WTC11 (cell line): Measurements from ENCODE around the gene SPOPL. TPM values are rescaled to one million over a fixed set of nuclear protein-coding genes. Genes with fewer than 3 reads are reported as not detected.

Experiments used
- ATAC-seq: fragments of 200-7000 bp; cut with Tn5 transposase; 2 replicates; pipeline ENCODE4 v1.10.0; 2021; ENCODE audit warnings: mild to moderate bottlenecking, moderate library complexity
- CTCF ChIA-PET: fragments of 300-600 bp; sonication (Branson Sonifier 250); formaldehyde crosslinking; loops from one replicate; lab custom pipeline; 2021; ENCODE audit warnings: antibody characterized with exemption; lab: Charles Lee
- POLR2A ChIA-PET: fragments of 350-600 bp; sonication (Branson Sonifier 250); formaldehyde crosslinking; loops from one replicate; lab custom pipeline; 2021; ENCODE audit warnings: antibody characterized with exemption; lab: Charles Lee
- DNase-seq: peaks from one replicate; pipeline ENCODE4 v3.0.0; 2021; ENCODE audit warnings: low spot score
- H3K27ac Mint-ChIP-seq: 2 replicates; pipeline ENCODE4 v1.8.0; 2021; ENCODE audit warnings: mixed read lengths
- H3K27me3 Mint-ChIP-seq: 2 replicates; pipeline ENCODE4 v1.8.0; 2021; ENCODE audit warnings: low read depth, mild to moderate bottlenecking, moderate library complexity, mixed read lengths
- H3K36me3 Mint-ChIP-seq: 2 replicates; pipeline ENCODE4 v1.8.0; 2021; ENCODE audit warnings: mixed read lengths
- H3K4me1 Mint-ChIP-seq: 2 replicates; pipeline ENCODE4 v1.8.0; 2022; ENCODE audit warnings: mixed read lengths
- H3K4me3 Mint-ChIP-seq: 2 replicates; pipeline ENCODE4 v1.8.0; 2021; ENCODE audit warnings: mild to moderate bottlenecking, moderate library complexity, mixed read lengths
- H3K9me3 Mint-ChIP-seq: 2 replicates; pipeline ENCODE4 v1.8.0; 2021; ENCODE audit warnings: mixed read lengths
- ATF1 ChIP-seq: sonication (generic); formaldehyde crosslinking; IDR thresholded peaks from 2 replicates; pipeline ENCODE4 v1.8.1; 2023; ENCODE audit warnings: mild to moderate bottlenecking, moderate library complexity, missing genetic modification reagents
- ATF3 ChIP-seq: sonication (generic); formaldehyde crosslinking; conservative IDR thresholded peaks from 2 replicates; pipeline ENCODE4 v1.8.1; 2022; ENCODE audit warnings: mild to moderate bottlenecking, missing genetic modification reagents
- ESRRA ChIP-seq: sonication (generic); formaldehyde crosslinking; IDR thresholded peaks from 2 replicates; pipeline ENCODE4 v1.8.1; 2022; ENCODE audit warnings: mild to moderate bottlenecking, missing genetic modification reagents, borderline replicate concordance
- JAZF1 ChIP-seq: fragments of 250-450 bp; sonication (Bioruptor Pico); IDR thresholded peaks from 2 replicates; pipeline ENCODE4 v1.9.0; 2021; ENCODE audit warnings: moderate library complexity, mild to moderate bottlenecking, inconsistent platforms
- NR3C1 ChIP-seq: sonication (generic); formaldehyde crosslinking; conservative IDR thresholded peaks from 2 replicates; pipeline ENCODE4 v1.8.1; 2023; ENCODE audit warnings: low read depth, mild to moderate bottlenecking, missing genetic modification reagents
- TCF7 ChIP-seq: sonication (generic); formaldehyde crosslinking; IDR thresholded peaks from 2 replicates; pipeline ENCODE4 v1.8.0; 2022; ENCODE audit warnings: mild to moderate bottlenecking, low read depth, missing genetic modification reagents, moderate library complexity
- ZNF219 ChIP-seq: sonication (generic); formaldehyde crosslinking; IDR thresholded peaks from 2 replicates; pipeline ENCODE4 v1.8.0; 2023; ENCODE audit warnings: missing genetic modification reagents, mild to moderate bottlenecking, borderline replicate concordance
- ZNF232 ChIP-seq: sonication (generic); formaldehyde crosslinking; IDR thresholded peaks from 2 replicates; pipeline ENCODE4 v1.8.0; 2022; ENCODE audit warnings: mild to moderate bottlenecking, missing genetic modification reagents
- total RNA-seq: library from RNA; stranded (reverse); gene quantifications from 3 replicates; pipeline ENCODE4 v1.2.3, GENCODE V29; 2021
- TF ChIP-seq, protein P1 (sequence below): fragments of 250-450 bp; sonication (Bioruptor Pico); conservative IDR thresholded peaks from 2 replicates; pipeline ENCODE4 v1.9.0; 2021; ENCODE audit warnings: mild to moderate bottlenecking
- TF ChIP-seq, protein P2 (sequence below): sonication (generic); formaldehyde crosslinking; IDR thresholded peaks from 2 replicates; pipeline ENCODE4 v1.8.0; 2023; ENCODE audit warnings: missing genetic modification reagents, mild to moderate bottlenecking, borderline replicate concordance
- TF ChIP-seq, protein P3 (sequence below): sonication (generic); formaldehyde crosslinking; IDR thresholded peaks from 2 replicates; pipeline ENCODE4 v1.8.1; 2022; ENCODE audit warnings: mild to moderate bottlenecking, missing genetic modification reagents, moderate library complexity, borderline replicate concordance
- TF ChIP-seq, protein P4 (sequence below): sonication (generic); formaldehyde crosslinking; IDR thresholded peaks from 2 replicates; pipeline ENCODE4 v1.8.1; 2023; ENCODE audit warnings: mild to moderate bottlenecking, missing genetic modification reagents, borderline replicate concordance

Gene SPOPL
- total RNA-seq, 1 experiment from 2014 or later: 13.3 TPM

DNA sequence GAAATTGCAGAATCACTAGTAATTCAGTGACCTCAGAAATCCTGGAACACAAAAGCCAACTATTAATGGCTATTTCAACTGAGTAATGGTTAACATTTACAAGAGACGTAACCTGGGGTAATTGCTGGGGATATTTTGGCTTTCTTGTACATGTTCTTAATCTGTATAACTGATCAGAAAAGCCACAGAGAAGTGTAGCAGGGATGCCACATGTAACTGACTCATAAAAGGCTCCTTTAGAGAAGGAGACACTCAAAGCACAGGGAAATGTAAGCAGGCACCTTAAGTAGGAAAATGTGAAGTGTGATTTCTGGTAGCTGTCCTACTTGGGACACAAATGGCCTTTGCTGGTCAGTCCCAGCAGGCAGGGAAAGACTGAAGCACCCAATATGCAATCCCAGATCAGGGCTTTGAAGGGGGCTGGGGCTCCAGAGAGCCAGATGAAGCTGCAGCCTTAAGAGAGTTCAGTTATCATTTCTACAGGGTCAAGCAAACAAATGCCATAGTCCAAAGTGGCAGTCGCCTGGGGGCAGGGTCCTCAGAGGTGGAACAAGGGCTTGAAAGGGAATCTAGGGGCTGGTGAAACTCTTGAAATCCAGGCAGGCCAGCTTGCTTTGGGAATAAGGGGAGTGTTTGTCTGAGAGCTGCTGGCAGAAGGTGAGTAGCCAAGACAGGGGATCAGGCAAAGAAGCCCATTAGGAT, 7.2 kb upstream of the SPOPL start (continued):
- TF ChIP-seq, protein P1, sequence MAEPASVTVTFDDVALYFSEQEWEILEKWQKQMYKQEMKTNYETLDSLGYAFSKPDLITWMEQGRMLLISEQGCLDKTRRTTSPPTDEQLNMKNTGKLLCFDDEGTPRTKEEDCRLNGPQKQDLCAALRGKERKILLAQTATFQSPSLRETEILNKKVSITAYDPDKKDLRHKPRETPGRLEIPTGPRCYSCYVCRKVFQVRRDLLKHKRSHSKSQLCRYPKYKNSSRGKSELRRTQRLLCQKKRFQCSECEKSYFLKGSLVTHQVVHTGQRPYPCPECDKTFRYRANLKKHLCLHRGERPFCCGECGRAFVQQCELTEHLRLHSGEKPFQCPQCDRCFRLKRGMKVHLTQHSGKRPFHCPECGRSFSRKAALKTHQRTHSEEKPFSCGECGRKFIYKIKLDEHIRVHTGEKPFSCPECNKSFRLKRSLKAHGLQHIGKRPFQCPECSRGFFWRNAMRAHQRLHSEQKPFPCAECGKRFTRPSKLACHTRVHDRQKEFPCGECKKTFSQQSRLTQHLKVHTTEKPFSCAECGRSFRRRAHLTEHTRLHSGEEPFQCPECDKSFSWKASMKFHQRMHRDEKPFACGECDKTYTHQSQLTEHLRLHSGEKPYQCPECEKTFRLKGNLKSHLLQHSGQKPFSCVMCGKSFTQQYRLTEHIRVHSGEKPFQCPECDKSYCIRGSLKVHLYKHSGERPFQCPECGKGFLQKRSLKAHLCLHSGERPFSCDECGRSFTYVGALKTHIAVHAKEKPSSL (CRISPR knock-in tag): no peak
- TF ChIP-seq, protein P2, sequence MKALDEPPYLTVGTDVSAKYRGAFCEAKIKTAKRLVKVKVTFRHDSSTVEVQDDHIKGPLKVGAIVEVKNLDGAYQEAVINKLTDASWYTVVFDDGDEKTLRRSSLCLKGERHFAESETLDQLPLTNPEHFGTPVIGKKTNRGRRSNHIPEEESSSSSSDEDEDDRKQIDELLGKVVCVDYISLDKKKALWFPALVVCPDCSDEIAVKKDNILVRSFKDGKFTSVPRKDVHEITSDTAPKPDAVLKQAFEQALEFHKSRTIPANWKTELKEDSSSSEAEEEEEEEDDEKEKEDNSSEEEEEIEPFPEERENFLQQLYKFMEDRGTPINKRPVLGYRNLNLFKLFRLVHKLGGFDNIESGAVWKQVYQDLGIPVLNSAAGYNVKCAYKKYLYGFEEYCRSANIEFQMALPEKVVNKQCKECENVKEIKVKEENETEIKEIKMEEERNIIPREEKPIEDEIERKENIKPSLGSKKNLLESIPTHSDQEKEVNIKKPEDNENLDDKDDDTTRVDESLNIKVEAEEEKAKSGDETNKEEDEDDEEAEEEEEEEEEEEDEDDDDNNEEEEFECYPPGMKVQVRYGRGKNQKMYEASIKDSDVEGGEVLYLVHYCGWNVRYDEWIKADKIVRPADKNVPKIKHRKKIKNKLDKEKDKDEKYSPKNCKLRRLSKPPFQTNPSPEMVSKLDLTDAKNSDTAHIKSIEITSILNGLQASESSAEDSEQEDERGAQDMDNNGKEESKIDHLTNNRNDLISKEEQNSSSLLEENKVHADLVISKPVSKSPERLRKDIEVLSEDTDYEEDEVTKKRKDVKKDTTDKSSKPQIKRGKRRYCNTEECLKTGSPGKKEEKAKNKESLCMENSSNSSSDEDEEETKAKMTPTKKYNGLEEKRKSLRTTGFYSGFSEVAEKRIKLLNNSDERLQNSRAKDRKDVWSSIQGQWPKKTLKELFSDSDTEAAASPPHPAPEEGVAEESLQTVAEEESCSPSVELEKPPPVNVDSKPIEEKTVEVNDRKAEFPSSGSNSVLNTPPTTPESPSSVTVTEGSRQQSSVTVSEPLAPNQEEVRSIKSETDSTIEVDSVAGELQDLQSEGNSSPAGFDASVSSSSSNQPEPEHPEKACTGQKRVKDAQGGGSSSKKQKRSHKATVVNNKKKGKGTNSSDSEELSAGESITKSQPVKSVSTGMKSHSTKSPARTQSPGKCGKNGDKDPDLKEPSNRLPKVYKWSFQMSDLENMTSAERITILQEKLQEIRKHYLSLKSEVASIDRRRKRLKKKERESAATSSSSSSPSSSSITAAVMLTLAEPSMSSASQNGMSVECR (CRISPR knock-in tag): no peak
- no peak for TF ChIP-seq JAZF1
- no peak for TF ChIP-seq ATF3
- TF ChIP-seq TCF7 (CRISPR knock-in tag): no peak
- no peak for TF ChIP-seq ZNF232 (CRISPR knock-in tag)
- TF ChIP-seq ATF1 (CRISPR knock-in tag): no peak
- TF ChIP-seq, all 79 proteins: peak for 0

- no peaks in the 10 kb centered on the region for H3K9me3 Mint-ChIP-seq
- CTCF ChIA-PET: no interaction called here
- POLR2A ChIA-PET: no interaction called here
These were observed 6.2 kb upstream of the SPOPL start for GRCh38 chr2:138495384-138495783.

More at GRCh38 chr2:138495384-138495783, 6.2 kb upstream of the SPOPL start:
- ATAC-seq: no peak
- Mint-ChIP-seq H3K27ac (peak overlapping the region; percentile 55; the same call in 1 of the 2 replicates), H3K36me3 (no peaks in the 10 kb centered on the region), H3K4me3 (no peak overlapping the region)
- no peak for TF ChIP-seq ESRRA
- TF ChIP-seq, protein P3, sequence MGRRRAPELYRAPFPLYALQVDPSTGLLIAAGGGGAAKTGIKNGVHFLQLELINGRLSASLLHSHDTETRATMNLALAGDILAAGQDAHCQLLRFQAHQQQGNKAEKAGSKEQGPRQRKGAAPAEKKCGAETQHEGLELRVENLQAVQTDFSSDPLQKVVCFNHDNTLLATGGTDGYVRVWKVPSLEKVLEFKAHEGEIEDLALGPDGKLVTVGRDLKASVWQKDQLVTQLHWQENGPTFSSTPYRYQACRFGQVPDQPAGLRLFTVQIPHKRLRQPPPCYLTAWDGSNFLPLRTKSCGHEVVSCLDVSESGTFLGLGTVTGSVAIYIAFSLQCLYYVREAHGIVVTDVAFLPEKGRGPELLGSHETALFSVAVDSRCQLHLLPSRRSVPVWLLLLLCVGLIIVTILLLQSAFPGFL (CRISPR knock-in tag): no peak
- TF ChIP-seq, protein P1 (CRISPR knock-in tag): no peak
- TF ChIP-seq ZNF219 (CRISPR knock-in tag): no peak
- TF ChIP-seq, protein P4, sequence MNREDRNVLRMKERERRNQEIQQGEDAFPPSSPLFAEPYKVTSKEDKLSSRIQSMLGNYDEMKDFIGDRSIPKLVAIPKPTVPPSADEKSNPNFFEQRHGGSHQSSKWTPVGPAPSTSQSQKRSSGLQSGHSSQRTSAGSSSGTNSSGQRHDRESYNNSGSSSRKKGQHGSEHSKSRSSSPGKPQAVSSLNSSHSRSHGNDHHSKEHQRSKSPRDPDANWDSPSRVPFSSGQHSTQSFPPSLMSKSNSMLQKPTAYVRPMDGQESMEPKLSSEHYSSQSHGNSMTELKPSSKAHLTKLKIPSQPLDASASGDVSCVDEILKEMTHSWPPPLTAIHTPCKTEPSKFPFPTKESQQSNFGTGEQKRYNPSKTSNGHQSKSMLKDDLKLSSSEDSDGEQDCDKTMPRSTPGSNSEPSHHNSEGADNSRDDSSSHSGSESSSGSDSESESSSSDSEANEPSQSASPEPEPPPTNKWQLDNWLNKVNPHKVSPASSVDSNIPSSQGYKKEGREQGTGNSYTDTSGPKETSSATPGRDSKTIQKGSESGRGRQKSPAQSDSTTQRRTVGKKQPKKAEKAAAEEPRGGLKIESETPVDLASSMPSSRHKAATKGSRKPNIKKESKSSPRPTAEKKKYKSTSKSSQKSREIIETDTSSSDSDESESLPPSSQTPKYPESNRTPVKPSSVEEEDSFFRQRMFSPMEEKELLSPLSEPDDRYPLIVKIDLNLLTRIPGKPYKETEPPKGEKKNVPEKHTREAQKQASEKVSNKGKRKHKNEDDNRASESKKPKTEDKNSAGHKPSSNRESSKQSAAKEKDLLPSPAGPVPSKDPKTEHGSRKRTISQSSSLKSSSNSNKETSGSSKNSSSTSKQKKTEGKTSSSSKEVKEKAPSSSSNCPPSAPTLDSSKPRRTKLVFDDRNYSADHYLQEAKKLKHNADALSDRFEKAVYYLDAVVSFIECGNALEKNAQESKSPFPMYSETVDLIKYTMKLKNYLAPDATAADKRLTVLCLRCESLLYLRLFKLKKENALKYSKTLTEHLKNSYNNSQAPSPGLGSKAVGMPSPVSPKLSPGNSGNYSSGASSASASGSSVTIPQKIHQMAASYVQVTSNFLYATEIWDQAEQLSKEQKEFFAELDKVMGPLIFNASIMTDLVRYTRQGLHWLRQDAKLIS (CRISPR knock-in tag): no peak
- no peak for TF ChIP-seq NR3C1
- TF ChIP-seq, all 79 proteins: peak for 0
- Mint-ChIP-seq H3K27me3 (no peaks in the 10 kb centered on the region), H3K4me1 (peaks cover 22% of the 10 kb centered on the region)
- DNase-seq: no peak
